OCI-LY7 (cell line): ENCODE measurements around the gene TAS2R41.

Experiments
- EZH2phosphoT487 ChIP-seq: fragments of 200-600 bp; sonication (generic); IDR thresholded peaks from 2 replicates; pipeline ENCODE4 v1.6.1; 2018; ENCODE audit warnings: low read depth, borderline replicate concordance, mild to moderate bottlenecking, mixed run types, antibody characterized with exemption, low read length, moderate library complexity, mixed read lengths
- TF ChIP-seq, protein P1 (sequence below): fragments of 200-600 bp; sonication (generic); conservative IDR thresholded peaks from 2 replicates; pipeline ENCODE4 v1.5.1; 2014; ENCODE audit warnings: mild to moderate bottlenecking, antibody characterized with exemption, low read length, moderate library complexity, mixed read lengths

DNA sequence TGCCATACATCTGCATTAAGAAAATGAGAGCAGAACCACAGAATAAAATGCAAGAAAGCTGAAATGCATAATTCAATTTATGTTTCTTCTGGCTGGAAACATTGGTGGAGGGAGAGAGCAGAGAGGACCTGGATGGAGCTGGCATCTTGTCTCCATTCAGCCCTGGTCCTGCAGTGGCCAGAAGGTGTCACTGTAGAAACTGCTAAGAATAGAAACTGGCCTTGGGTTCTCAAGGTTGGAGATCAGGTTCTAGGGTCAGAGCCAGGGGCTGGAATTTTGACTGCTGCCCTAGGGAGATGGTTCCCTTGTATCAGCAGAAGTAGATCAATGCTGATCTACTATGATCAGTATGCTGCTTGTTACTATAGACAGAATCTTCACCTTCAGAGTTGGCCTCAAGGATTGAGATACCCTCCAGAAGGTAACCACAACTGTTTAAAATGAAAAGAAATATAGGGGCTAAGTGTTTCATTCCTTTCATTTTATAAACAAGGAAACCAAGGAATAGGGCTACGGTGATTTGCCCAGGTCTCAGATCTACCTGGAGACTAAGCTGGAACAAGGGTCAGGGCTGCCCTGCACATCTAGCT, 13.1 kb downstream of the TAS2R41 start:
- TF ChIP-seq, protein P1, sequence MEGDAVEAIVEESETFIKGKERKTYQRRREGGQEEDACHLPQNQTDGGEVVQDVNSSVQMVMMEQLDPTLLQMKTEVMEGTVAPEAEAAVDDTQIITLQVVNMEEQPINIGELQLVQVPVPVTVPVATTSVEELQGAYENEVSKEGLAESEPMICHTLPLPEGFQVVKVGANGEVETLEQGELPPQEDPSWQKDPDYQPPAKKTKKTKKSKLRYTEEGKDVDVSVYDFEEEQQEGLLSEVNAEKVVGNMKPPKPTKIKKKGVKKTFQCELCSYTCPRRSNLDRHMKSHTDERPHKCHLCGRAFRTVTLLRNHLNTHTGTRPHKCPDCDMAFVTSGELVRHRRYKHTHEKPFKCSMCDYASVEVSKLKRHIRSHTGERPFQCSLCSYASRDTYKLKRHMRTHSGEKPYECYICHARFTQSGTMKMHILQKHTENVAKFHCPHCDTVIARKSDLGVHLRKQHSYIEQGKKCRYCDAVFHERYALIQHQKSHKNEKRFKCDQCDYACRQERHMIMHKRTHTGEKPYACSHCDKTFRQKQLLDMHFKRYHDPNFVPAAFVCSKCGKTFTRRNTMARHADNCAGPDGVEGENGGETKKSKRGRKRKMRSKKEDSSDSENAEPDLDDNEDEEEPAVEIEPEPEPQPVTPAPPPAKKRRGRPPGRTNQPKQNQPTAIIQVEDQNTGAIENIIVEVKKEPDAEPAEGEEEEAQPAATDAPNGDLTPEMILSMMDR: peak; percentile 34
- no peak for TF ChIP-seq EZH2phosphoT487
